WTC11 (cell line): ENCODE results near the gene GALNTL6. TPM values are rescaled to one million over a fixed set of nuclear protein-coding genes. Genes with fewer than 3 reads are reported as not detected.

ENCODE experiments used
- ATAC-seq: fragments of 200-7000 bp; cut with Tn5 transposase; 2 replicates; pipeline ENCODE4 v1.10.0; 2021; ENCODE audit warnings: mild to moderate bottlenecking, moderate library complexity
- CTCF ChIA-PET: fragments of 300-600 bp; sonication (Branson Sonifier 250); formaldehyde crosslinking; loops from one replicate; lab custom pipeline; 2021; ENCODE audit warnings: antibody characterized with exemption; lab: Charles Lee
- POLR2A ChIA-PET: fragments of 350-600 bp; sonication (Branson Sonifier 250); formaldehyde crosslinking; loops from one replicate; lab custom pipeline; 2021; ENCODE audit warnings: antibody characterized with exemption; lab: Charles Lee
- DNase-seq: peaks from one replicate; pipeline ENCODE4 v3.0.0; 2021; ENCODE audit warnings: low spot score
- H3K27ac Mint-ChIP-seq: 2 replicates; pipeline ENCODE4 v1.8.0; 2021; ENCODE audit warnings: mixed read lengths
- H3K27me3 Mint-ChIP-seq: 2 replicates; pipeline ENCODE4 v1.8.0; 2021; ENCODE audit warnings: low read depth, mild to moderate bottlenecking, moderate library complexity, mixed read lengths
- H3K36me3 Mint-ChIP-seq: 2 replicates; pipeline ENCODE4 v1.8.0; 2021; ENCODE audit warnings: mixed read lengths
- H3K4me1 Mint-ChIP-seq: 2 replicates; pipeline ENCODE4 v1.8.0; 2022; ENCODE audit warnings: mixed read lengths
- H3K4me3 Mint-ChIP-seq: 2 replicates; pipeline ENCODE4 v1.8.0; 2021; ENCODE audit warnings: mild to moderate bottlenecking, moderate library complexity, mixed read lengths
- H3K9me3 Mint-ChIP-seq: 2 replicates; pipeline ENCODE4 v1.8.0; 2021; ENCODE audit warnings: mixed read lengths
- E2F1 ChIP-seq: sonication (generic); formaldehyde crosslinking; IDR thresholded peaks from 2 replicates; pipeline ENCODE4 v1.8.0; 2022; ENCODE audit warnings: mild to moderate bottlenecking, missing genetic modification reagents
- ESRRA ChIP-seq: sonication (generic); formaldehyde crosslinking; IDR thresholded peaks from 2 replicates; pipeline ENCODE4 v1.8.1; 2022; ENCODE audit warnings: mild to moderate bottlenecking, missing genetic modification reagents, borderline replicate concordance
- ETV6 ChIP-seq: sonication (generic); formaldehyde crosslinking; IDR thresholded peaks from 2 replicates; pipeline ENCODE4 v1.8.1; 2022; ENCODE audit warnings: mild to moderate bottlenecking, missing genetic modification reagents
- FOXJ3 ChIP-seq: sonication (generic); formaldehyde crosslinking; IDR thresholded peaks from 2 replicates; pipeline ENCODE4 v1.9.0; 2021; ENCODE audit warnings: missing genetic modification reagents, mild to moderate bottlenecking, borderline replicate concordance
- FOXK1 ChIP-seq: sonication (generic); formaldehyde crosslinking; IDR thresholded peaks from 2 replicates; pipeline ENCODE4 v1.8.0; 2022; ENCODE audit warnings: mild to moderate bottlenecking, moderate library complexity, missing genetic modification reagents
- GABPB1 ChIP-seq: sonication (generic); formaldehyde crosslinking; IDR thresholded peaks from 2 replicates; pipeline ENCODE4 v1.8.1; 2023; ENCODE audit warnings: mild to moderate bottlenecking, missing genetic modification reagents
- GTF2I ChIP-seq: fragments of 250-450 bp; sonication (Bioruptor Pico); conservative IDR thresholded peaks from 2 replicates; pipeline ENCODE4 v1.4.0; 2021; ENCODE audit warnings: mild to moderate bottlenecking
- KAT7 ChIP-seq: sonication (generic); formaldehyde crosslinking; IDR thresholded peaks from 2 replicates; pipeline ENCODE4 v1.8.1; 2023; ENCODE audit warnings: missing genetic modification reagents, mild to moderate bottlenecking, borderline replicate concordance
- NR2C2 ChIP-seq: sonication (generic); formaldehyde crosslinking; IDR thresholded peaks from 2 replicates; pipeline ENCODE4 v1.8.0; 2022; ENCODE audit warnings: mild to moderate bottlenecking, missing genetic modification reagents
- SMAD3 ChIP-seq: sonication (generic); formaldehyde crosslinking; IDR thresholded peaks from 2 replicates; pipeline ENCODE4 v1.8.0; 2022; ENCODE audit warnings: missing genetic modification reagents, mild to moderate bottlenecking, borderline replicate concordance
- SMAD4 ChIP-seq: sonication (generic); formaldehyde crosslinking; IDR thresholded peaks from 2 replicates; pipeline ENCODE4 v1.8.0; 2022; ENCODE audit warnings: mild to moderate bottlenecking, missing genetic modification reagents
- ZBTB21 ChIP-seq: sonication (generic); formaldehyde crosslinking; IDR thresholded peaks from 2 replicates; pipeline ENCODE4 v1.8.1; 2023; ENCODE audit warnings: mild to moderate bottlenecking, missing genetic modification reagents, borderline replicate concordance
- ZNF138 ChIP-seq: sonication (generic); formaldehyde crosslinking; conservative IDR thresholded peaks from 2 replicates; pipeline ENCODE4 v1.8.1; 2022; ENCODE audit warnings: mild to moderate bottlenecking, moderate library complexity, missing genetic modification reagents
- ZNF263 ChIP-seq: sonication (generic); formaldehyde crosslinking; IDR thresholded peaks from 2 replicates; pipeline ENCODE4 v1.8.1; 2022; ENCODE audit warnings: low read depth, mild to moderate bottlenecking, moderate library complexity, missing genetic modification reagents
- ZNF317 ChIP-seq: sonication (generic); formaldehyde crosslinking; IDR thresholded peaks from 2 replicates; pipeline ENCODE4 v1.8.1; 2023; ENCODE audit warnings: low read depth, mild to moderate bottlenecking, moderate library complexity, missing genetic modification reagents, borderline replicate concordance
- ZNF671 ChIP-seq: fragments of 250-450 bp; sonication (Bioruptor Pico); IDR thresholded peaks from 2 replicates; pipeline ENCODE4 v1.8.0; 2021; ENCODE audit warnings: mild to moderate bottlenecking
- total RNA-seq: library from RNA; stranded (reverse); gene quantifications from 3 replicates; pipeline ENCODE4 v1.2.3, GENCODE V29; 2021
- TF ChIP-seq, protein P1 (sequence below): sonication (generic); formaldehyde crosslinking; IDR thresholded peaks from 2 replicates; pipeline ENCODE4 v1.8.1; 2023; ENCODE audit warnings: mild to moderate bottlenecking, missing genetic modification reagents
- TF ChIP-seq, protein P2 (sequence below): sonication (generic); formaldehyde crosslinking; IDR thresholded peaks from 2 replicates; pipeline ENCODE4 v1.8.1; 2023; ENCODE audit warnings: mild to moderate bottlenecking, missing genetic modification reagents, borderline replicate concordance
- TF ChIP-seq, protein P3 (sequence below): sonication (generic); formaldehyde crosslinking; IDR thresholded peaks from 2 replicates; pipeline ENCODE4 v1.8.1; 2022; ENCODE audit warnings: mild to moderate bottlenecking, moderate library complexity, missing genetic modification reagents

Gene GALNTL6
- total RNA-seq, 1 experiment from 2014 or later = 0.24 TPM

GRCh38 chr4:172141025-172141424 is 327.8 kb downstream of the GALNTL6 start:
- Mint-ChIP-seq H3K4me1 (no peaks in the 10 kb centered on the region), H3K9me3 (no peaks in the 10 kb centered on the region), H3K27ac (no peak overlapping the region), H3K36me3 (no peaks in the 10 kb centered on the region), H3K27me3 (no peaks in the 10 kb centered on the region), H3K4me3 (no peak overlapping the region)
- TF ChIP-seq ZNF263 = no peak
- no peak for TF ChIP-seq SMAD4
- no peak for TF ChIP-seq E2F1 (CRISPR knock-in tag)
- TF ChIP-seq ETV6 (CRISPR knock-in tag) = no peak
- TF ChIP-seq, protein P1, sequence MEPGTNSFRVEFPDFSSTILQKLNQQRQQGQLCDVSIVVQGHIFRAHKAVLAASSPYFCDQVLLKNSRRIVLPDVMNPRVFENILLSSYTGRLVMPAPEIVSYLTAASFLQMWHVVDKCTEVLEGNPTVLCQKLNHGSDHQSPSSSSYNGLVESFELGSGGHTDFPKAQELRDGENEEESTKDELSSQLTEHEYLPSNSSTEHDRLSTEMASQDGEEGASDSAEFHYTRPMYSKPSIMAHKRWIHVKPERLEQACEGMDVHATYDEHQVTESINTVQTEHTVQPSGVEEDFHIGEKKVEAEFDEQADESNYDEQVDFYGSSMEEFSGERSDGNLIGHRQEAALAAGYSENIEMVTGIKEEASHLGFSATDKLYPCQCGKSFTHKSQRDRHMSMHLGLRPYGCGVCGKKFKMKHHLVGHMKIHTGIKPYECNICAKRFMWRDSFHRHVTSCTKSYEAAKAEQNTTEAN (CRISPR knock-in tag) = no peak
- TF ChIP-seq, protein P2, sequence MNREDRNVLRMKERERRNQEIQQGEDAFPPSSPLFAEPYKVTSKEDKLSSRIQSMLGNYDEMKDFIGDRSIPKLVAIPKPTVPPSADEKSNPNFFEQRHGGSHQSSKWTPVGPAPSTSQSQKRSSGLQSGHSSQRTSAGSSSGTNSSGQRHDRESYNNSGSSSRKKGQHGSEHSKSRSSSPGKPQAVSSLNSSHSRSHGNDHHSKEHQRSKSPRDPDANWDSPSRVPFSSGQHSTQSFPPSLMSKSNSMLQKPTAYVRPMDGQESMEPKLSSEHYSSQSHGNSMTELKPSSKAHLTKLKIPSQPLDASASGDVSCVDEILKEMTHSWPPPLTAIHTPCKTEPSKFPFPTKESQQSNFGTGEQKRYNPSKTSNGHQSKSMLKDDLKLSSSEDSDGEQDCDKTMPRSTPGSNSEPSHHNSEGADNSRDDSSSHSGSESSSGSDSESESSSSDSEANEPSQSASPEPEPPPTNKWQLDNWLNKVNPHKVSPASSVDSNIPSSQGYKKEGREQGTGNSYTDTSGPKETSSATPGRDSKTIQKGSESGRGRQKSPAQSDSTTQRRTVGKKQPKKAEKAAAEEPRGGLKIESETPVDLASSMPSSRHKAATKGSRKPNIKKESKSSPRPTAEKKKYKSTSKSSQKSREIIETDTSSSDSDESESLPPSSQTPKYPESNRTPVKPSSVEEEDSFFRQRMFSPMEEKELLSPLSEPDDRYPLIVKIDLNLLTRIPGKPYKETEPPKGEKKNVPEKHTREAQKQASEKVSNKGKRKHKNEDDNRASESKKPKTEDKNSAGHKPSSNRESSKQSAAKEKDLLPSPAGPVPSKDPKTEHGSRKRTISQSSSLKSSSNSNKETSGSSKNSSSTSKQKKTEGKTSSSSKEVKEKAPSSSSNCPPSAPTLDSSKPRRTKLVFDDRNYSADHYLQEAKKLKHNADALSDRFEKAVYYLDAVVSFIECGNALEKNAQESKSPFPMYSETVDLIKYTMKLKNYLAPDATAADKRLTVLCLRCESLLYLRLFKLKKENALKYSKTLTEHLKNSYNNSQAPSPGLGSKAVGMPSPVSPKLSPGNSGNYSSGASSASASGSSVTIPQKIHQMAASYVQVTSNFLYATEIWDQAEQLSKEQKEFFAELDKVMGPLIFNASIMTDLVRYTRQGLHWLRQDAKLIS (CRISPR knock-in tag) = no peak
- TF ChIP-seq FOXK1 (CRISPR knock-in tag) = no peak
- POLR2A ChIA-PET = no interaction called here
- CTCF ChIA-PET = no interaction called here
- ATAC-seq (no peak), DNase-seq (no peak)

DNA sequence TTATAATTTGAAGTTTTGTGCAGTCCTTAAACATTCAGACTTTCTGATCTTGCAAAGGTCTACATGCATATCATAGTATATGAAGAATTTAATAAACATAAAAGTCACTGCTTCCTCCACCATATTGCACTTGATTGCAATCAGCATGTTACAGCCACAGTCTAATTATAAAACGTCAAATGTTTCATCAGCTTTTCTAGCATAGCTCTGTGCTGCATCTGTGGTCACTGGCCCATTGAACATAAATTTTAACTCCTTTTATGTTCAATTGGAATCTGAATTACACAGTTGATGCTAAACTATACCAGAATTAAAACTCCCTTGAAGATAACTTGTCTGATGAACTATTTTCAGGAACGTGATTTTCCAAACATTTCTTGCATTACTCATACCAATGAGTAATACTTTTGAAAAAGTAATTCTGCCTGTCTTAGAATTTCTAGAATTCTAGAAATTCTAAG is 329.1 kb downstream of the GALNTL6 start:
- Mint-ChIP-seq H3K27ac (no peak overlapping the region), H3K27me3 (no peaks in the 10 kb centered on the region), H3K36me3 (no peaks in the 10 kb centered on the region), H3K4me1 (peaks cover 1% of the 10 kb centered on the region; the same call in 1 of the 2 replicates), H3K9me3 (no peaks in the 10 kb centered on the region), H3K4me3 (no peak overlapping the region)
- ATAC-seq (no peak), DNase-seq (no peak)
- CTCF ChIA-PET = no interaction called here
- POLR2A ChIA-PET = no interaction called here
- TF ChIP-seq ZNF317 (CRISPR knock-in tag) (no peak), NR2C2 (no peak), ZBTB21 (CRISPR knock-in tag) (no peak), ZNF263 (no peak), GTF2I (CRISPR knock-in tag) (no peak), ZNF671 (CRISPR knock-in tag) (no peak)
- TF ChIP-seq, protein P3, sequence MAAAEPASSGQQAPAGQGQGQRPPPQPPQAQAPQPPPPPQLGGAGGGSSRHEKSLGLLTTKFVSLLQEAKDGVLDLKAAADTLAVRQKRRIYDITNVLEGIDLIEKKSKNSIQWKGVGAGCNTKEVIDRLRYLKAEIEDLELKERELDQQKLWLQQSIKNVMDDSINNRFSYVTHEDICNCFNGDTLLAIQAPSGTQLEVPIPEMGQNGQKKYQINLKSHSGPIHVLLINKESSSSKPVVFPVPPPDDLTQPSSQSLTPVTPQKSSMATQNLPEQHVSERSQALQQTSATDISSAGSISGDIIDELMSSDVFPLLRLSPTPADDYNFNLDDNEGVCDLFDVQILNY (CRISPR knock-in tag) = no peak

GRCh38 chr4:172143605-172144314 is 330.6 kb downstream of the GALNTL6 start:
- CTCF ChIA-PET = no interaction called here
- H3K27ac Mint-ChIP-seq = no peak overlapping the region
- H3K4me1 Mint-ChIP-seq = peaks cover 5% of the 10 kb centered on the region
- POLR2A ChIA-PET = no interaction called here
- no peak overlapping the region for H3K4me3 Mint-ChIP-seq
- no peaks in the 10 kb centered on the region for H3K36me3 Mint-ChIP-seq
- no peak for DNase-seq
- no peaks in the 10 kb centered on the region for H3K9me3 Mint-ChIP-seq
- no peak for TF ChIP-seq ESRRA (CRISPR knock-in tag)
- no peak for TF ChIP-seq FOXJ3 (CRISPR knock-in tag)
- no peak for TF ChIP-seq ZNF138 (CRISPR knock-in tag)
- no peak for TF ChIP-seq ZNF263
- TF ChIP-seq, protein P3 (CRISPR knock-in tag) = no peak
- TF ChIP-seq GABPB1 (CRISPR knock-in tag) = no peak
- TF ChIP-seq SMAD3 = no peak
- no peak for TF ChIP-seq ETV6 (CRISPR knock-in tag)
- no peak for TF ChIP-seq KAT7 (CRISPR knock-in tag)
- TF ChIP-seq, protein P1 (CRISPR knock-in tag) = no peak
- ATAC-seq = no peak
- H3K27me3 Mint-ChIP-seq = no peaks in the 10 kb centered on the region
